Activated naive CD4-positive, alpha-beta T cell treated with anti-CD3 and anti-CD28 coated beads, Interleukin-2, amount 50 U/mL, for 72 hours (primary cell): ENCODE results near the gene PGLYRP2. TPM values are rescaled to one million over a fixed set of nuclear protein-coding genes. Genes with fewer than 3 reads are reported as not detected.

Source experiments
- ATAC-seq, 2 donors: fragments of 150-1000 bp; cut with Tn5 transposase; 2 replicates each; pipeline ENCODE4 v1.10.0; 2021; ENCODE audit warnings: mild to moderate bottlenecking in 2 of 2, moderate library complexity in 2 of 2
- DNase-seq, 2 donors: peaks; one replicate each; pipeline ENCODE4 v3.0.0; 2021 to 2022; ENCODE audit warnings: low spot score in 2 of 2
- H3K27ac Mint-ChIP-seq, 2 donors: one replicate each; pipeline ENCODE4 v1.8.0; 2022; ENCODE audit warnings: mild to moderate bottlenecking in 2 of 2, mixed read lengths in 2 of 2
- H3K36me3 Mint-ChIP-seq, 2 donors: one replicate each; pipeline ENCODE4 v1.8.0; 2022; ENCODE audit warnings: mixed read lengths in 2 of 2
- H3K9me3 Mint-ChIP-seq, 2 donors: one replicate each; pipeline ENCODE4 v1.8.0; 2022; ENCODE audit warnings: mixed read lengths in 2 of 2
- total RNA-seq, 2 donors: library from RNA; stranded (reverse); gene quantifications; one replicate each; pipeline ENCODE4 v1.2.3, GENCODE V29; 2022

Gene PGLYRP2
- total RNA-seq, 2 donors from 2014 or later: 0.09 to 0.29 TPM

- Mint-ChIP-seq H3K36me3 (peaks cover 8 to 25% of the 10 kb centered on the region in 2 donors), H3K9me3 (no peaks in the 10 kb centered on the region)
- ATAC-seq: peak; percentile 39 to 77
Measured at GRCh38 chr19:15449620-15450527, 29.4 kb downstream of the PGLYRP2 start, which contains the start of gene WIZ. Gene WIZ (minus strand): TSS chr19:15449956. CDS start chr19:15448307, 1,649 bp downstream.

GRCh38 chr19:15448778-15449619, 30.3 kb downstream of the PGLYRP2 start:
- ATAC-seq (no peak), DNase-seq (no peak)
- Mint-ChIP-seq H3K27ac (peak overlapping the region; percentile 2 to 13), H3K9me3 (no peaks in the 10 kb centered on the region), H3K36me3 (peaks cover 6 to 21% of the 10 kb centered on the region in 2 donors)

More at GRCh38 chr19:15449620-15450527, 29.4 kb downstream of the PGLYRP2 start, which contains the start of gene WIZ:
- peak within 1 kb of the TSS; percentile 13 to 86 for H3K27ac Mint-ChIP-seq
- peak in 1 of 2 donors; percentile 81 for DNase-seq

GRCh38 chr19:15448044-15448777, 31.1 kb downstream of the PGLYRP2 start:
- DNase-seq (no peak), ATAC-seq (no peak)
- peaks cover 0 to 15% of the 10 kb centered on the region in 2 donors for H3K36me3 Mint-ChIP-seq
- peak overlapping the region; percentile 2 to 13 for H3K27ac Mint-ChIP-seq
- no peaks in the 10 kb centered on the region for H3K9me3 Mint-ChIP-seq

GRCh38 chr19:15447057-15447456, 32.2 kb downstream of the PGLYRP2 start:
- H3K9me3 Mint-ChIP-seq: no peaks in the 10 kb centered on the region
- peaks cover 0 to 15% of the 10 kb centered on the region in 2 donors for H3K36me3 Mint-ChIP-seq
- no peak overlapping the region for H3K27ac Mint-ChIP-seq
- DNase-seq (no peak), ATAC-seq (no peak)

GRCh38 chr19:15445807-15446376, 33.4 kb downstream of the PGLYRP2 start:
- Mint-ChIP-seq H3K36me3 (peaks cover 0 to 8% of the 10 kb centered on the region in 2 donors), H3K9me3 (no peaks in the 10 kb centered on the region), H3K27ac (no peak overlapping the region)
- ATAC-seq (no peak), DNase-seq (no peak)

GRCh38 chr19:15445227-15445605, 34.1 kb downstream of the PGLYRP2 start:
- DNase-seq (no peak), ATAC-seq (no peak)
- Mint-ChIP-seq H3K27ac (no peak overlapping the region), H3K9me3 (no peaks in the 10 kb centered on the region), H3K36me3 (peaks cover 0 to under 1% of the 10 kb centered on the region in 2 donors)

- no peaks in the 10 kb centered on the region for H3K9me3 Mint-ChIP-seq
- DNase-seq (no peak), ATAC-seq (no peak)
- H3K27ac Mint-ChIP-seq: no peak overlapping the region
- no peaks in the 10 kb centered on the region for H3K36me3 Mint-ChIP-seq
Measured at GRCh38 chr19:15444505-15445226, 34.6 kb downstream of the PGLYRP2 start.

GRCh38 chr19:15443838-15444237, 35.5 kb downstream of the PGLYRP2 start:
- Mint-ChIP-seq H3K27ac (no peak overlapping the region), H3K36me3 (no peaks in the 10 kb centered on the region), H3K9me3 (no peaks in the 10 kb centered on the region)
- ATAC-seq: no peak
- DNase-seq: no peak

- ATAC-seq: no peak
- H3K9me3 Mint-ChIP-seq: no peaks in the 10 kb centered on the region
- H3K27ac Mint-ChIP-seq: no peak overlapping the region
- no peaks in the 10 kb centered on the region for H3K36me3 Mint-ChIP-seq
- no peak for DNase-seq
Measured at GRCh38 chr19:15443325-15443724, 36.0 kb downstream of the PGLYRP2 start.

GRCh38 chr19:15442142-15442920, 37.0 kb downstream of the PGLYRP2 start:
- Mint-ChIP-seq H3K36me3 (no peaks in the 10 kb centered on the region), H3K9me3 (no peaks in the 10 kb centered on the region), H3K27ac (no peak overlapping the region)
- DNase-seq: no peak
- no peak for ATAC-seq

GRCh38 chr19:15441317-15441716, 38.0 kb downstream of the PGLYRP2 start:
- ATAC-seq (no peak), DNase-seq (no peak)
- no peaks in the 10 kb centered on the region for H3K9me3 Mint-ChIP-seq
- H3K27ac Mint-ChIP-seq: no peak overlapping the region
- H3K36me3 Mint-ChIP-seq: no peaks in the 10 kb centered on the region

GRCh38 chr19:15439821-15440641, 39.3 kb downstream of the PGLYRP2 start:
- Mint-ChIP-seq H3K9me3 (no peaks in the 10 kb centered on the region), H3K27ac (no peak overlapping the region), H3K36me3 (no peaks in the 10 kb centered on the region)
- ATAC-seq (no peak), DNase-seq (no peak)

- H3K27ac Mint-ChIP-seq: no peak overlapping the region
- no peaks in the 10 kb centered on the region for H3K36me3 Mint-ChIP-seq
- DNase-seq (no peak), ATAC-seq (no peak)
- H3K9me3 Mint-ChIP-seq: no peaks in the 10 kb centered on the region
Measured at GRCh38 chr19:15439078-15439799, 40.1 kb downstream of the PGLYRP2 start.

GRCh38 chr19:15438577-15438976, 40.7 kb downstream of the PGLYRP2 start:
- ATAC-seq (no peak), DNase-seq (no peak)
- Mint-ChIP-seq H3K27ac (no peak overlapping the region), H3K36me3 (peaks cover 0 to under 1% of the 10 kb centered on the region in 2 donors), H3K9me3 (no peaks in the 10 kb centered on the region)
